GM23248 (cell line): ENCODE measurements around the gene STEAP3. TPM values are rescaled to one million over a fixed set of nuclear protein-coding genes. Genes with fewer than 3 reads are reported as not detected.

Experiments
- DNase-seq: peaks from one replicate; pipeline ENCODE4 v3.0.0-alpha.2; 2015
- H2AFZ ChIP-seq: fragments of 200-600 bp; sonication (generic); 2 replicates; pipeline ENCODE4 v1.6.1; 2016; ENCODE audit warnings: antibody characterized with exemption
- H3F3A ChIP-seq: fragments of 200-600 bp; sonication (generic); 2 replicates; pipeline ENCODE4 v1.6.1; 2016; ENCODE audit warnings: mild to moderate bottlenecking, antibody characterized with exemption, mixed run types; ENCODE audit not compliant: insufficient read depth
- H3K27ac ChIP-seq: fragments of 200-600 bp; sonication (generic); 2 replicates; pipeline ENCODE4 v1.5.1; 2016; ENCODE audit warnings: mild to moderate bottlenecking
- H3K27me3 ChIP-seq: fragments of 200-600 bp; sonication (generic); replicated peaks from 2 replicates; pipeline ENCODE4 v1.6.1; 2016; ENCODE audit warnings: mild to moderate bottlenecking; ENCODE audit not compliant: insufficient read depth
- H3K36me3 ChIP-seq: fragments of 200-600 bp; sonication (generic); 2 replicates; pipeline ENCODE4 v1.6.1; 2016; ENCODE audit warnings: low read depth, mild to moderate bottlenecking
- H3K4me1 ChIP-seq: fragments of 200-600 bp; sonication (generic); 2 replicates; pipeline ENCODE4 v1.6.1; 2016; ENCODE audit warnings: mild to moderate bottlenecking; ENCODE audit not compliant: insufficient read depth
- H3K4me2 ChIP-seq: fragments of 200-600 bp; sonication (generic); one replicate; pipeline ENCODE4 v1.6.1; 2016; ENCODE audit warnings: mild to moderate bottlenecking; ENCODE audit not compliant: unreplicated experiment
- H3K4me3 ChIP-seq: fragments of 200-600 bp; sonication (generic); 2 replicates; pipeline ENCODE4 v1.5.1; 2016; ENCODE audit warnings: mild to moderate bottlenecking
- H3K79me2 ChIP-seq: fragments of 200-600 bp; sonication (generic); 2 replicates; pipeline ENCODE4 v1.6.1; 2016; ENCODE audit warnings: mild to moderate bottlenecking; ENCODE audit not compliant: insufficient read depth
- H3K9ac ChIP-seq: fragments of 200-600 bp; sonication (generic); 2 replicates; pipeline ENCODE4 v1.6.1; 2016; ENCODE audit warnings: mild to moderate bottlenecking
- H3K9me2 ChIP-seq: fragments of 200-600 bp; sonication (generic); 2 replicates; pipeline ENCODE4 v1.6.1; 2016; ENCODE audit warnings: mixed run types, mild to moderate bottlenecking, moderate library complexity; ENCODE audit not compliant: insufficient read depth
- H3K9me3 ChIP-seq: fragments of 200-600 bp; sonication (generic); one replicate; pipeline ENCODE4 v1.6.1; 2017; ENCODE audit warnings: low read depth
- H4K20me1 ChIP-seq: fragments of 200-600 bp; sonication (generic); 2 replicates; pipeline ENCODE4 v1.6.0; 2016; ENCODE audit not compliant: insufficient read depth
- EZH2 ChIP-seq: fragments of 200-600 bp; sonication (generic); IDR thresholded peaks from 2 replicates; pipeline ENCODE4 v1.6.1; 2018; ENCODE audit warnings: antibody characterized with exemption, mild to moderate bottlenecking; ENCODE audit not compliant: insufficient read depth, poor library complexity, severe bottlenecking
- EZH2phosphoT487 ChIP-seq: fragments of 200-600 bp; sonication (generic); IDR thresholded peaks from 2 replicates; pipeline ENCODE4 v1.6.1; 2018; ENCODE audit warnings: antibody characterized with exemption, moderate library complexity, mild to moderate bottlenecking, low read depth; ENCODE audit not compliant: insufficient read depth
- WGBS, 2 experiments: methylation state at CpG; one replicate each; pipeline ENCODE4 v1.1.6; 2015 to 2017; ENCODE audit warnings: low lambda C conversion rate in 2 of 2, low coverage in 1 of 2; ENCODE audit errors: missing lambda C conversion rate in 2 of 2; 5-methylcytosine and 5-hydroxymethylcytosine counted together
- in situ Hi-C: fragments of 300-500 bp; cut with MboI; formaldehyde crosslinking; loops from 2 replicates; pipeline ENCODE4 v1.15.0; 2020
- polyA plus RNA-seq: library from polyadenylated mRNA; unstranded; fragments of >200 nt; fragmentation: Nextera tagmentation; extraction: Ambion mirVana; gene quantifications from 2 replicates; pipeline ENCODE4 v1.2.1, GENCODE V29; 2016
- total RNA-seq: library from RNA; depleted of rRNA; stranded (reverse); fragments of >200 nt; shearing (Covaris generic); gene quantifications from 2 replicates; pipeline ENCODE4 v1.2.3, GENCODE V29; 2014

The STEAP3 gene
- total and polyA plus RNA-seq, 2 experiments from 2014 or later, result 29.5 to 31.3 TPM

DNA sequence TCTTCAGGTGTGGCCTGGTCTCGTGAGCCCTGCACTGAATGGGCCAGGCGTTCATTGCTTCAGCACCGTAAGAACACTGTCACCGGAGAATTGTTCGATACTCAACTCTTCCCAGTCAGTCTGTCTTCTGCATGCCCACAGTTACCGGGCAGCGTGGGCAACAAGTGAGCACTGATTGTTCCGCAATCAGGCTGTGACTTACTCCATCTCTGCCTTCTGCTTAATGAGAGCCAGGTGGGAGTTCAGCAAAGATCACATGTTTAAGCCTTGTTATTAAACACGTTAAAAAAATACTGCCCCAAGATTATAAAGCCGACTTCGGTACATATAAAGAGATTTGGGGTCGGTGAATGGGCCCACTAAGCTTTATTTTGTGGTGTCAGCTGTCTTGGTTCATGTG lies 3.7 kb downstream of the STEAP3 start:
- H4K20me1 ChIP-seq, result no peaks in the 10 kb centered on the region
- H3K27ac ChIP-seq, result no peak overlapping the region
- no peak overlapping the region for H3K9ac ChIP-seq
- in situ Hi-C loops, result no loop called here
- no peak overlapping the region for H2AFZ ChIP-seq
- H3K36me3 ChIP-seq, result no peaks in the 10 kb centered on the region
- H3K9me2 ChIP-seq, result no peaks in the 10 kb centered on the region
- no peak overlapping the region for H3K4me2 ChIP-seq
- H3K79me2 ChIP-seq, result 0 out of 2 replicates have a peak, but pooled peaks cover 8% of the 10 kb centered on the region
- no peak for TF ChIP-seq EZH2
- no peak for TF ChIP-seq EZH2phosphoT487
- no peak overlapping the region for H3K4me3 ChIP-seq
- DNase-seq, result no peak
- H3K9me3 ChIP-seq, result no peaks in the 10 kb centered on the region
- 91 to 92% methylated on average over 12 of the region's 12 CpGs for WGBS, 2 experiments
- peaks cover 17% of the 10 kb centered on the region for H3K4me1 ChIP-seq
- no peaks in the 10 kb centered on the region for H3K27me3 ChIP-seq
- peaks cover 24% of the 10 kb centered on the region for H3F3A ChIP-seq

- H2AFZ ChIP-seq, result no peak overlapping the region
- in situ Hi-C loops, result no loop called here
- H3K9me2 ChIP-seq, result no peaks in the 10 kb centered on the region
Measured at GRCh38 chr2:119228136-119228535, 4.5 kb downstream of the STEAP3 start.

GRCh38 chr2:119228964-119229363 lies 5.3 kb downstream of the STEAP3 start:
- Histone ChIP-seq H3K27ac (no peak overlapping the region), H3K4me2 (no peak overlapping the region), H3K9ac (no peak overlapping the region), H3K79me2 (0 out of 2 replicates have a peak, but pooled peaks cover 8% of the 10 kb centered on the region), H3K27me3 (no peaks in the 10 kb centered on the region), H3K4me1 (peaks cover 31% of the 10 kb centered on the region), H3K4me3 (no peak overlapping the region), H3F3A (peaks cover 29% of the 10 kb centered on the region), H3K36me3 (no peaks in the 10 kb centered on the region), H3K9me2 (no peaks in the 10 kb centered on the region), H4K20me1 (no peaks in the 10 kb centered on the region), H3K9me3 (no peaks in the 10 kb centered on the region), H2AFZ (no peak overlapping the region)
- 96% methylated on average over 7 of the region's 7 CpGs for WGBS, 2 experiments
- DNase-seq, result no peak
- in situ Hi-C loops, result no loop called here
- no peak for TF ChIP-seq EZH2phosphoT487
- TF ChIP-seq EZH2, result no peak

More at GRCh38 chr2:119228136-119228535, 4.5 kb downstream of the STEAP3 start:
- Histone ChIP-seq H3K27me3 (no peaks in the 10 kb centered on the region), H3K4me1 (peaks cover 25% of the 10 kb centered on the region), H3K9ac (no peak overlapping the region), H3K79me2 (0 out of 2 replicates have a peak, but pooled peaks cover 8% of the 10 kb centered on the region), H3K27ac (no peak overlapping the region), H3K9me3 (no peaks in the 10 kb centered on the region), H4K20me1 (no peaks in the 10 kb centered on the region), H3K36me3 (no peaks in the 10 kb centered on the region), H3K4me2 (no peak overlapping the region), H3K4me3 (no peak overlapping the region), H3F3A (peaks cover 29% of the 10 kb centered on the region)
- WGBS, 2 experiments, result 87 to 92% methylated on average over 5 of the region's 5 CpGs
- TF ChIP-seq EZH2phosphoT487, result no peak
- TF ChIP-seq EZH2, result no peak
- no peak for DNase-seq

DNA sequence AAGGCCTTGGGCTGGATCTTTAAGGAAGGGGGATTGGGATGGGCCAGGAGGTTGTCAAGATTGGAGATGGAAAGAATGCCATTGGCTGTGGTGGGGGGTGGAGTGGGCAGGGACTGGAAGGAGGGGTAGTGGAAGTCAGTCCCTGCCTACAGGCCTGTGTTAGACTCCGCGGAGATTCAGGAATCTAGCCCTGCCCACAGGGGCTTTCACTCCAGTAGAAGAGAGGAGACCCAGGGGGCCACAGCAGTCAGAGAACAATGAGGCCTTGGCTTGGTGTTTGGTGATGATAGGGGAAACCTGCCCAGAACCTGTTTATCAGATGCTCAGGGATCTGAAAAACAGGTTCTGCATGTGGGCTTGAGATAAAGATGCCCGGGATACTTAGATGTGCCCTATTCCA lies 6.1 kb downstream of the STEAP3 start:
- no peaks in the 10 kb centered on the region for H4K20me1 ChIP-seq
- in situ Hi-C loops, result no loop called here
- DNase-seq, result no peak
- no peaks in the 10 kb centered on the region for H3K9me3 ChIP-seq
- 92% methylated on average over 3 of the region's 3 CpGs for WGBS, 2 experiments
- 0 out of 2 replicates have a peak, but pooled peaks cover 7% of the 10 kb centered on the region for H3K79me2 ChIP-seq
- H3K36me3 ChIP-seq, result no peaks in the 10 kb centered on the region
- peaks cover 29% of the 10 kb centered on the region for H3F3A ChIP-seq
- TF ChIP-seq EZH2phosphoT487 (no peak), EZH2 (no peak)
- no peaks in the 10 kb centered on the region for H3K27me3 ChIP-seq
- no peaks in the 10 kb centered on the region for H3K9me2 ChIP-seq
- no peak overlapping the region for H3K27ac ChIP-seq
- H2AFZ ChIP-seq, result no peak overlapping the region
- no peak overlapping the region for H3K4me2 ChIP-seq
- H3K4me1 ChIP-seq, result peaks cover 31% of the 10 kb centered on the region
- no peak overlapping the region for H3K4me3 ChIP-seq
- H3K9ac ChIP-seq, result no peak overlapping the region
